ENCODE results near the gene PHF20.
A peak's percentile ranks its signal among the peaks of the same experiment; 100 is the strongest.

PHF20 gene

DNA sequence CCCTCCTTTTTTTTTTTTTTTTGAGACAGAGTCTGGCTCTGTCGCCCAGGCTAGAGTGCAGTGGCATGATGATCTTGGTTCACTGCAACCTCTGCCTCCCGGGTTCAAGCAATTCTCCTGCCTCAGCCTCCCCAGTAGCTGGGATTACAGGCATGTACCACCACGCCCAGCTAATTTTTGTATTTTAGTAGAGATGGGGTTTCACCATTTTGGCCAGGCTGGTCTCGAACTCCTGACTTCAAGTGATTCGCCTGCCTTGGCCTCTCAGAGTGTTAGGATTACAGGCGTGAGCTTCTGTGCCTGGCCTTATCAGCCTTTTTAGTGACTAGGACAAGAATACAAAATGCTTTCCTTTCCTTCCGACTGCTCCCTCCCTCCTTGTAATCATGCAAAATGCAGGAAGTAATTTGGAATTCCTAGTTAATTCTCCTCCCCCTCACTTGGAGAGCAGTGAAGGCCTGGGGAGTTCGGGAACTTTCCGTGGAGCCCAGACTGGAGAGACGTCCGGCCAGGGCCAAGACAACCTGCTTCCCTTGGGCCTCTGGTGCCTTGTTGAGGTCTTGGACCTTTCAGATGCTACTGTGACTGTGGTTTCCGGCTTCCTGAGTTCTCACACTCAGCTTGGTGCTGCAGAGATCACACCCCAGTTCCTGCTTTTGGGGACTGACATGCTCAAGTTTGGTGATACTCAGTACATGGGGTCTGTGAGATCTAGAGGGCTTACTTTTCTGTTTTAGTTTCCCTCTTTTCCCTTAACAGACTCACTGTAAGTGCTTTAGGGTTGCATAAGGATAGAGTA lies 3.9 kb upstream of the PHF20 start:
- TF ChIP-seq, protein P1, sequence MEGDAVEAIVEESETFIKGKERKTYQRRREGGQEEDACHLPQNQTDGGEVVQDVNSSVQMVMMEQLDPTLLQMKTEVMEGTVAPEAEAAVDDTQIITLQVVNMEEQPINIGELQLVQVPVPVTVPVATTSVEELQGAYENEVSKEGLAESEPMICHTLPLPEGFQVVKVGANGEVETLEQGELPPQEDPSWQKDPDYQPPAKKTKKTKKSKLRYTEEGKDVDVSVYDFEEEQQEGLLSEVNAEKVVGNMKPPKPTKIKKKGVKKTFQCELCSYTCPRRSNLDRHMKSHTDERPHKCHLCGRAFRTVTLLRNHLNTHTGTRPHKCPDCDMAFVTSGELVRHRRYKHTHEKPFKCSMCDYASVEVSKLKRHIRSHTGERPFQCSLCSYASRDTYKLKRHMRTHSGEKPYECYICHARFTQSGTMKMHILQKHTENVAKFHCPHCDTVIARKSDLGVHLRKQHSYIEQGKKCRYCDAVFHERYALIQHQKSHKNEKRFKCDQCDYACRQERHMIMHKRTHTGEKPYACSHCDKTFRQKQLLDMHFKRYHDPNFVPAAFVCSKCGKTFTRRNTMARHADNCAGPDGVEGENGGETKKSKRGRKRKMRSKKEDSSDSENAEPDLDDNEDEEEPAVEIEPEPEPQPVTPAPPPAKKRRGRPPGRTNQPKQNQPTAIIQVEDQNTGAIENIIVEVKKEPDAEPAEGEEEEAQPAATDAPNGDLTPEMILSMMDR (IDR thresholded peaks at IDR 0.05; ENCODE audit: extremely low read depth, missing control alignments), result no peak
- peak; percentile 80 for DNase-seq (ENCODE audit: low spot score)

DNA sequence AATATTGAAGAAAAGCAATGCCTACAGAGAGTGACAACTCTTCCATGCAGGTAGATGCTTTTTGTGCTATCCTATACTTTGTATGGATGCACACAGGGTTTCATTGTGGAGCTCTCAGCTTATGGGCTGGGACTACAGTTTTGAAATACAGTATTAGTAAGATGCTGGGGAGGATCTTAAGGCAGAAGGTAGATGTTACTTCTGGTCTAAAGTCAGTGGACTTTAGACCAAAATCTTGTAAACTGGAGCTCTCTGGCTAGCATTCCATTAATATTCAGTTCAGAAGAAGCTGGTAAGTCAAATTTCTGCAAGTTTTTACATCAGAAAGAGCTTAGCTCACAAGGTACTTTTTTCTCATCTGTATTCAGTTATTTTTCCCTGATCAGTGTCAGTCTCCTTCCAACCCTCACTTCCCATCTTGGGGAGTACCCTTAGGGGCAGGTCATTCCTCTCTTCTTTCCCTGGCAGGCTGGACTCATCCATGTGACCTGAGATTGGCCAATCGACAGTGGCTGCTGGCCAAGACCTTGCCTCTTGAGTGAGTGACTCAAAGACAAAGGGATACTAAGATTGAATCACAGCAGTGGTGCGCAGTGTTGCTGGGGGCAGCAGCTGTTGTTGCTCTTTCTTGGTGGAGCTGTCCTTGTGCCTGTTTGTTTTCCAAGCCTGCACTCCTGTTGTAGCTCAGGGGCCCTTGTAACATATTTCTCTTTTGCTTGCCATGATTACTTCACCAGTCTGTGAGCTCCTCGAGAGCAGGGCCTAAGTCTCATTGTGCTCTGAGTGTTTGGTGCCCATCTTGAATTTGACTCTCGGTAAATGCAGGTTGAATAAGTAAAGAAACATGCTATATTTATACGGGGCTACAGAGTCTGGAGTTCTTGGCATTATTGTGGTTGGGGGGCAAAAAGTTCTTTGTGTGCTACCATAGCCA lies 2.8 kb upstream of the PHF20 start:
- peak; percentile 32 for DNase-seq (ENCODE audit: low spot score)
- TF ChIP-seq, protein P1 (IDR thresholded peaks at IDR 0.05; ENCODE audit: extremely low read depth, missing control alignments), result no peak

DNA sequence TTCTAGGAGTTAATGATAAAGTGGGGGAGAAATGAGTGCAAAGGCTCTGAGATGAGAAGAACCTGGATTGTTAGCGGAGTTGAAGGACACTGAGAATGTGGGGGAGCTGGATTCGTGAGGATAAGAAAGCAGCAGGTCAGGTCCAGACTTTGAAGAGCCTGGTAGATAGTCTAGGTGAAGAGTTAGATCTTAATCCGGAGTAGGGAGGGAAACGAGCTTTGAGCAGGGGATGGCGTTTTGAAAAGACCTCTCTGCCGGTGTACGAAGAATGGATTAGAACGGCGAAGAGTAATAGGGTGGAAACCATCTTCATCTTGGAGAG lies 487 bp upstream of the PHF20 start:
- TF ChIP-seq, protein P1 (IDR thresholded peaks at IDR 0.05; ENCODE audit: extremely low read depth, missing control alignments), result no peak
- DNase-seq (ENCODE audit: low spot score), result no peak

DNA sequence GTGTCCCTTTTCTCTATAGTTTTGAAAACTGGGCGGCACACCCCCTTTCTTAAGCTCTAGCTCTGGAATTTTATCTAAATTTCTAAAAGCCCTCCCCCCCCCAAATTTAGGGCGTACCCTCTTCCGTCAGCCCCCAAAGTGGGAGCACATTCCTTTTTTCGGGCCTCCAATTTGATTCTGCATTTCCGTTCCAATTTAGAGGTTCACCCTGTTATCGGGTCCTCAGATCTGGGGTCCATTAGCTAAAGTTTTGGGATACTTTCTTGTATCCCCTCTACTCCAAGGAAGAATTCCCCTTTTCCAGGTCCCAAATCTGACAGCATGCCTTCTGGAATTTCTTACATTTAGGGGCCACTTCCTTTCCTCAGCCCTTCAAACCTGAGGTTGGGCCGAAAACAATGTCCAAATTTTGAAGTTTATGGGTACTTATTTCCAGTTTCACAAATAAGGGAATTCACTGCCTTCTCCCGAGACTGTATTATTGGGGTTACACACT lies 796 bp downstream of the PHF20 start:
- DNase-seq (ENCODE audit: low spot score), result no peak
- TF ChIP-seq, protein P1 (IDR thresholded peaks at IDR 0.05; ENCODE audit: extremely low read depth, missing control alignments), result no peak

- TF ChIP-seq, protein P1 (IDR thresholded peaks at IDR 0.05; ENCODE audit: extremely low read depth, missing control alignments), result no peak
- DNase-seq (ENCODE audit: low spot score), result peak; percentile 41
Measured at GRCh38 chr20:35773154-35773751, 1.4 kb downstream of the PHF20 start.

- no peak for DNase-seq (ENCODE audit: low spot score)
- TF ChIP-seq, protein P1 (IDR thresholded peaks at IDR 0.05; ENCODE audit: extremely low read depth, missing control alignments), result no peak
Measured at GRCh38 chr20:35774391-35774790, 2.6 kb downstream of the PHF20 start.

All from GM20000 (cell line).